Naive thymus-derived CD4-positive, alpha-beta T cell (primary cell): ENCODE measurements around the gene SLC4A7. TPM values are rescaled to one million over a fixed set of nuclear protein-coding genes. Genes with fewer than 3 reads are reported as not detected.

Experiments
- ATAC-seq: fragments of 150-1000 bp; cut with Tn5 transposase; 2 replicates; pipeline ENCODE4 v1.10.0; 2021; ENCODE audit warnings: mild to moderate bottlenecking, moderate library complexity
- CTCF ChIA-PET: fragments of 350-600 bp; sonication (Branson Sonifier 250); formaldehyde crosslinking; loops from one replicate; lab custom pipeline; 2021; ENCODE audit warnings: antibody characterized with exemption; lab: Charles Lee
- POLR2A ChIA-PET: fragments of 350-600 bp; sonication (Branson Sonifier 250); formaldehyde crosslinking; loops from one replicate; lab custom pipeline; 2021; ENCODE audit warnings: antibody characterized with exemption, inconsistent platforms; lab: Charles Lee
- DNase-seq, 9 donors: peaks; one replicate each; pipeline versions ENCODE4 v3.0.0 to v3.0.0-alpha.2; 2020 to 2022; ENCODE audit warnings: mixed read lengths in 1 of 9
- H3K27ac ChIP-seq: one replicate; pipeline ENCODE4 v1.7.0; 2013; ENCODE audit warnings: mild to moderate bottlenecking, low read depth, low read length, moderate library complexity
- H3K27me3 ChIP-seq, 2 donors: one replicate each; pipeline ENCODE4 v1.7.0; 2013; ENCODE audit warnings: low read length in 2 of 2, mild to moderate bottlenecking in 2 of 2, moderate library complexity in 2 of 2; ENCODE audit not compliant: control insufficient read depth in 2 of 2, insufficient read depth in 2 of 2
- H3K36me3 ChIP-seq, 3 experiments: 1 replicate in 2 of 3; 2 replicates in 1 of 3; pipeline ENCODE4 v1.7.0; 2013; ENCODE audit warnings: low read length in 3 of 3, mild to moderate bottlenecking in 3 of 3, moderate library complexity in 1 of 3; ENCODE audit not compliant: insufficient read depth in 3 of 3, control insufficient read depth in 2 of 3
- H3K4me1 ChIP-seq, 2 donors: one replicate each; pipeline ENCODE4 v1.7.0; 2013; ENCODE audit warnings: low read length in 2 of 2, mild to moderate bottlenecking in 2 of 2, moderate library complexity in 1 of 2; ENCODE audit not compliant: control insufficient read depth in 2 of 2, insufficient read depth in 2 of 2
- H3K4me3 ChIP-seq: 2 replicates; pipeline ENCODE4 v1.7.0; 2013; ENCODE audit warnings: mild to moderate bottlenecking, low read length
- H3K9me3 ChIP-seq, 3 experiments: 1 replicate in 2 of 3; 2 replicates in 1 of 3; pipeline ENCODE4 v1.7.0; 2013; ENCODE audit warnings: low read length in 3 of 3; ENCODE audit not compliant: control insufficient read depth in 2 of 3
- H3K27ac Mint-ChIP-seq, 9 donors: one replicate each; pipeline ENCODE4 v1.8.0; 2020 to 2022; ENCODE audit warnings: mixed read lengths in 9 of 9, mild to moderate bottlenecking in 8 of 9, moderate library complexity in 5 of 9, inconsistent platforms in 2 of 9
- H3K27me3 Mint-ChIP-seq, 5 donors: one replicate each; pipeline ENCODE4 v1.8.0; 2021 to 2022; ENCODE audit warnings: mixed read lengths in 5 of 5, mild to moderate bottlenecking in 1 of 5
- H3K36me3 Mint-ChIP-seq, 5 donors: one replicate each; pipeline ENCODE4 v1.8.0; 2020 to 2022; ENCODE audit warnings: mixed read lengths in 5 of 5, mild to moderate bottlenecking in 3 of 5, inconsistent platforms in 1 of 5
- H3K4me1 Mint-ChIP-seq, 7 donors: one replicate each; pipeline ENCODE4 v1.8.0; 2020 to 2022; ENCODE audit warnings: mixed read lengths in 7 of 7, mild to moderate bottlenecking in 3 of 7, inconsistent platforms in 1 of 7
- H3K4me3 Mint-ChIP-seq, 10 donors: one replicate each; pipeline ENCODE4 v1.8.0; 2020 to 2022; ENCODE audit warnings: mild to moderate bottlenecking in 10 of 10, mixed read lengths in 10 of 10, moderate library complexity in 6 of 10, inconsistent platforms in 2 of 10
- H3K9me3 Mint-ChIP-seq, 11 donors: one replicate each; pipeline ENCODE4 v1.8.0; 2020 to 2022; ENCODE audit warnings: mixed read lengths in 11 of 11, mild to moderate bottlenecking in 4 of 11, inconsistent platforms in 1 of 11, moderate library complexity in 1 of 11
- intact Hi-C, 2 donors: fragments of 100-400 bp; cut with micrococcal nuclease; formaldehyde crosslinking; loops; one replicate each; pipeline ENCODE4 v1.15.1; 2023
- polyA plus RNA-seq, 2 donors: library from polyadenylated mRNA; unstranded; fragments of 300-500 nt; fragmentation: Illumina TruSeq; gene quantifications; one replicate each; pipeline ENCODE4 v1.2.3, GENCODE V29; 2021
- total RNA-seq, 6 experiments: library from RNA in 5 of 6; stranded (reverse) in 5 of 6; gene quantifications; 1 replicate in 5 of 6; 2 replicates in 1 of 6; pipeline ENCODE4 v1.2.3 and lab custom pipeline; 2021 to 2026

Gene SLC4A7
- total and polyA plus RNA-seq, 7 experiments from 2014 or later: 9.3 to 69.1 (median 38.4) TPM

DNA sequence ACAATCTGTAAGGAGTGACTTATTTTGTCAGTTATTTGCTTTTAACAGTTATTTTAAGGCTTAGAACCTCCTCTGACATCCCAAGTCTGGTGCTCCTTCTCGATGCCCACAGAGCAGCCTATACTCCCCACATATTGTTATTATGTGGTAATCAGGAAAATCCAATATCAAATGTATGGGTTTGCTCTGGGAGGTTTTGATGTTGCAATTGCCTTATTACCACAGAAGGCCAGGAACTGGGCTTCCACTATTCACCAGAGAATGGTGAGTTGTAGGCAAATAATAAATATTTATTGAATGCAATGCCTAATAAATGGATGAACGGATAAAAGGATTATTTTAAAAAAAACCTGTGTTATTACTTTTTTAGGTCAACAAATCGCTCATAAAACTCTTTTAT, 127.2 kb downstream of the SLC4A7 start:
- no peaks in the 10 kb centered on the region for H3K9me3 Mint-ChIP-seq
- no peak overlapping the region for H3K27ac Mint-ChIP-seq
- H3K27me3 ChIP-seq: no peaks in the 10 kb centered on the region
- intact Hi-C loops: loop anchor here (1.0 to 5.0 kb wide), 6 partner anchors 45 to 971 kb away; no protein-coding TSS in a partner anchor
- no peaks in the 10 kb centered on the region for H3K9me3 ChIP-seq
- ATAC-seq (no peak), DNase-seq (no peak)
- peaks cover 0 to 2% (median 0%) of the 10 kb centered on the region in 5 donors for H3K36me3 Mint-ChIP-seq
- POLR2A ChIA-PET: no interaction called here
- H3K4me3 Mint-ChIP-seq: no peak overlapping the region
- no peaks in the 10 kb centered on the region for H3K36me3 ChIP-seq
- CTCF ChIA-PET: no interaction called here
- no peak overlapping the region for H3K27ac ChIP-seq
- H3K4me1 Mint-ChIP-seq: peaks cover 0 to 31% (median 25%) of the 10 kb centered on the region in 7 donors
- H3K4me3 ChIP-seq: no peak overlapping the region
- peaks cover 0 to 25% (median 0%) of the 10 kb centered on the region in 5 donors for H3K27me3 Mint-ChIP-seq
- peaks cover 13 to 18% of the 10 kb centered on the region in 2 donors for H3K4me1 ChIP-seq

DNA sequence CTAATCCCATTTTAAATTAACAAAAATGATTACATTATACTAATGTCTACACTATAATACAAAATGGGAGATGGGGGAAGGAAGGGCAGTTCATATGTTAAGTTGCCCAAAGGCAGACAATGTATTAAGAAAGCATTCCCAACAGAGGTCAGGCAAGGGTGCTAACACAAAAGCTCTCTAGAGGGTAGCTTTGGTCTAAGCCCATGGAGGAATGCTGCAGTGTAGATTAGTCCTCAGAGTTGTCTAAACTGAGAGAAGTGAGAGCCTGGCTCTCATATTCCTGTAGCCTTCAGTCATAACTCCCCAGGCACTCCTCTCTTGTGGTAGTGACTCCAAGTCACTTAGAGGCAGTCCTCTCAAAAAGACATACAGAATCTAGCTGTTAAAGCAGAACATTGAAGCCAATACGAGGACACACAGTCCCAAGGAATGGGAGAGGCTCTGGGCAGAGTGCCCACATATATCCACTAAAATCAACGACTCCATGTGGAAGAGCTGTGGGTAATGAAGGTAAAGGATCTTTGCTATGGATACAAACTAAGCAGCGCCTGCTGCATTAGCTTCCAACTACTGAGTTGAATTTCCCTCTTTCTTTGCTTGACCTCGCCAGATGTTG, 129.5 kb downstream of the SLC4A7 start:
- Histone ChIP-seq H3K4me3 (no peak overlapping the region), H3K9me3 (no peaks in the 10 kb centered on the region), H3K27me3 (no peaks in the 10 kb centered on the region), H3K36me3 (no peaks in the 10 kb centered on the region), H3K27ac (no peak overlapping the region), H3K4me1 (peaks cover 17 to 20% of the 10 kb centered on the region in 2 donors)
- H3K36me3 Mint-ChIP-seq: peaks cover 0 to 4% (median 0%) of the 10 kb centered on the region in 5 donors
- peaks cover 0 to 28% (median 0%) of the 10 kb centered on the region in 5 donors for H3K27me3 Mint-ChIP-seq
- POLR2A ChIA-PET: no interaction called here
- ATAC-seq (no peak), DNase-seq (no peak)
- H3K4me3 Mint-ChIP-seq: no peak overlapping the region
- intact Hi-C loops: loop anchor here in 1 of 2 donors (5.0 kb wide), 1 partner anchor 42 kb away; no protein-coding TSS in a partner anchor
- peaks cover 0 to 30% (median 18%) of the 10 kb centered on the region in 7 donors for H3K4me1 Mint-ChIP-seq
- CTCF ChIA-PET: interaction anchor here (0.5 kb wide), 1 partner anchor 67 kb away, joined by 3 read pairs; no protein-coding TSS in a partner anchor
- no peak overlapping the region for H3K27ac Mint-ChIP-seq
- H3K9me3 Mint-ChIP-seq: no peaks in the 10 kb centered on the region

DNA sequence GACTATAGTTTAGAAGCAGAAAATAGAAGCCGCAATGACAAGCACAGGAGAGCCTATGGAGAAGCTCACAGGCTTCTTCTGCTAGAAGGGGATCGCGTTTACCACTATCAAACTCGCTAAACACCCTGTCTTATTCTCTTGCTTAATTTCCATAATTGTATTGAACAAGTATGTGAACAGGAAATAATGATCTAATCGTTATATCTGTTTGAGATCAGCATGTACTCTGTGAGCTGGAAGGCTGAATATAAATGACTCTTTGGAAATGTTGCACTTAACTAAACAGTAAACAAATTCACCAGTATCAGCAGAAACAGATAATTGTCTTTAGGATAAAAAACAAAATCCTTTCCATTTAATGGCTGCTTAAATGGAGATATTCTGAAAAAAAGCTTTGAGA, 130.0 kb downstream of the SLC4A7 start:
- Histone ChIP-seq H3K27ac (no peak overlapping the region), H3K4me1 (peaks cover 12 to 24% of the 10 kb centered on the region in 2 donors), H3K27me3 (no peaks in the 10 kb centered on the region), H3K4me3 (no peak overlapping the region), H3K36me3 (no peaks in the 10 kb centered on the region), H3K9me3 (no peaks in the 10 kb centered on the region)
- ATAC-seq: no peak
- ChIA-PET CTCF (interaction anchor here (0.5 kb wide), 1 partner anchor 68 kb away, joined by 3 read pairs; no protein-coding TSS in a partner anchor), POLR2A (no interaction called here)
- Mint-ChIP-seq H3K36me3 (peaks cover 0 to 4% (median 0%) of the 10 kb centered on the region in 5 donors), H3K27ac (no peak overlapping the region), H3K4me1 (peaks cover 0 to 26% (median 12%) of the 10 kb centered on the region in 7 donors), H3K4me3 (no peak overlapping the region), H3K27me3 (peaks cover 0 to 28% (median 0%) of the 10 kb centered on the region in 5 donors), H3K9me3 (no peaks in the 10 kb centered on the region)
- DNase-seq: no peak
- intact Hi-C loops: no loop called here

- peaks cover 5 to 16% of the 10 kb centered on the region in 2 donors for H3K4me1 ChIP-seq
- Mint-ChIP-seq H3K4me3 (no peak overlapping the region), H3K4me1 (peaks cover 0 to 17% (median 7%) of the 10 kb centered on the region in 7 donors), H3K27ac (no peak overlapping the region), H3K36me3 (peaks cover 0 to 4% (median 0%) of the 10 kb centered on the region in 5 donors), H3K9me3 (no peaks in the 10 kb centered on the region), H3K27me3 (peaks cover 0 to 28% (median 0%) of the 10 kb centered on the region in 5 donors)
- no peak for DNase-seq
- no peak for ATAC-seq
- H3K9me3 ChIP-seq: no peaks in the 10 kb centered on the region
- no peak overlapping the region for H3K4me3 ChIP-seq
- intact Hi-C loops: no loop called here
- H3K36me3 ChIP-seq: no peaks in the 10 kb centered on the region
- ChIA-PET CTCF (no interaction called here), POLR2A (no interaction called here)
- no peak overlapping the region for H3K27ac ChIP-seq
- no peaks in the 10 kb centered on the region for H3K27me3 ChIP-seq
Measured at GRCh38 chr3:27353221-27353620, 131.0 kb downstream of the SLC4A7 start.

GRCh38 chr3:27352047-27352446, 132.1 kb downstream of the SLC4A7 start:
- intact Hi-C loops: no loop called here
- CTCF ChIA-PET: no interaction called here
- Histone ChIP-seq H3K27ac (no peak overlapping the region), H3K9me3 (no peaks in the 10 kb centered on the region), H3K4me3 (no peak overlapping the region), H3K4me1 (peaks cover 0 to 14% of the 10 kb centered on the region in 2 donors), H3K27me3 (no peaks in the 10 kb centered on the region), H3K36me3 (no peaks in the 10 kb centered on the region)
- DNase-seq (no peak), ATAC-seq (no peak)
- peaks cover 0 to 8% (median 0%) of the 10 kb centered on the region in 7 donors for H3K4me1 Mint-ChIP-seq
- H3K36me3 Mint-ChIP-seq: peaks cover 0 to 4% (median 0%) of the 10 kb centered on the region in 5 donors
- peaks cover 0 to 28% (median 0%) of the 10 kb centered on the region in 5 donors for H3K27me3 Mint-ChIP-seq
- H3K27ac Mint-ChIP-seq: no peak overlapping the region
- POLR2A ChIA-PET: interaction anchor here (0.6 kb wide), 1 partner anchor 289 kb away, joined by 5 read pairs; no protein-coding TSS in a partner anchor
- no peaks in the 10 kb centered on the region for H3K9me3 Mint-ChIP-seq
- H3K4me3 Mint-ChIP-seq: no peak overlapping the region

DNA sequence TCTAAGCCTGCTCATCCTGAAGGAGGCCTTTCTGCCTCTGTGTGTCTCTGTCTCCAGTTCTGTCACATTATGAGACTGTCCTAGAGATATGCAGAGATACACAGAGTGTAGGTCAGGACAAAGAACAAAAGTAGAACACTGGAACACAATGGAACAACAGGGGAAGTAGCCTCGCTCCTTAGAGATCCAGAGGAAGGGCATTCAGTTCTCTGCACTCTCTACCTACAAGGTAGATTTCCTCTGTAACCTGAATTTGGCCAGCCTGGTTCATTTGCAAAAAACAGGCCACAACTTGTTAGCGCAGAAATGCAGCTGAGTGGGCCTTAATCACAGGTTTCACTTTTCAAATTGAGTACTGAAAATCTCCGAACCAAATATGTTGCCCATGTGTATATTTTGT, 134.4 kb downstream of the SLC4A7 start:
- H3K36me3 ChIP-seq: no peaks in the 10 kb centered on the region
- ChIA-PET POLR2A (no interaction called here), CTCF (no interaction called here)
- peak overlapping the region in 2 of 10 donors; percentile 9 for H3K4me3 Mint-ChIP-seq
- no peaks in the 10 kb centered on the region for H3K9me3 ChIP-seq
- intact Hi-C loops: no loop called here
- H3K36me3 Mint-ChIP-seq: peaks cover 0 to 4% (median 0%) of the 10 kb centered on the region in 5 donors
- ATAC-seq: no peak
- no peaks in the 10 kb centered on the region for H3K9me3 Mint-ChIP-seq
- H3K4me3 ChIP-seq: no peak overlapping the region
- no peak overlapping the region for H3K27ac ChIP-seq
- H3K27me3 ChIP-seq: no peaks in the 10 kb centered on the region
- peaks cover 0 to 14% of the 10 kb centered on the region in 2 donors for H3K4me1 ChIP-seq
- H3K27me3 Mint-ChIP-seq: peaks cover 0 to 16% (median 0%) of the 10 kb centered on the region in 5 donors
- DNase-seq: no peak
- peaks cover 0 to 11% (median 0%) of the 10 kb centered on the region in 7 donors for H3K4me1 Mint-ChIP-seq
- peak overlapping the region in 1 of 9 donors; percentile 52 for H3K27ac Mint-ChIP-seq
